ENCODE data around the gene BICRA.

DNA sequence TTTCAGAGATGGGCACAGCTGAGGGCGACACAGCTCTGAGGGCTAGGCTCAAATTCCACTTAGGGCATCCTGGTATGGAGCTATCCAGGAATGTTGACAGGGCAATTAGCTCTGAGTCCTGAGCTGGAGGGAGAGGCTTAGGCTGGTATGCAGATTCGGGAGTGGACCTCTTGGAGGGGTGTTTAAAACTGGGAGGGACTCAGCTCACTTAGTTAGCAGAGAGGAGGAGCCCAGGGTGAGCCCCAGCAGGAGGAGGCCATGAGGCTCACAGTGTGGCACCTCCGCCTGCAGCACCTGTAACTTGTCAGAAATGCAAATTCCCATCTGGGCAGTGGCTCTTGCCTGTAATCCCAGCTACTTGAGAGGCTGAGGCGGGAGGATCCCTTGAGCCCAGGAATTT is 126.2 kb downstream of the BICRA start:
- TF ChIP-seq TAF1 (IDR thresholded peaks at IDR 0.05; ENCODE audit: low read depth, low read length) (0 out of 2 replicates have a peak, but pooled peaks have one; percentile 23), POLR2AphosphoS5 (IDR thresholded peaks at IDR 0.05; ENCODE audit: low read depth, low read length) (no peak), TCF12 (IDR thresholded peaks at IDR 0.05; ENCODE audit: low read depth, low read length) (0 out of 2 replicates have a peak, but pooled peaks have one; percentile 29), KDM1A (IDR thresholded peaks at IDR 0.05; ENCODE audit: borderline replicate concordance, low read length) (no peak), EP300 (IDR thresholded peaks at IDR 0.05; ENCODE audit: borderline replicate concordance in 1 of 2, low read depth in 2 of 2, low read length in 2 of 2) (no peak), CHD1 (IDR thresholded peaks at IDR 0.05; ENCODE audit: low read depth, low read length) (no peak)
- TF ChIP-seq, protein P1, sequence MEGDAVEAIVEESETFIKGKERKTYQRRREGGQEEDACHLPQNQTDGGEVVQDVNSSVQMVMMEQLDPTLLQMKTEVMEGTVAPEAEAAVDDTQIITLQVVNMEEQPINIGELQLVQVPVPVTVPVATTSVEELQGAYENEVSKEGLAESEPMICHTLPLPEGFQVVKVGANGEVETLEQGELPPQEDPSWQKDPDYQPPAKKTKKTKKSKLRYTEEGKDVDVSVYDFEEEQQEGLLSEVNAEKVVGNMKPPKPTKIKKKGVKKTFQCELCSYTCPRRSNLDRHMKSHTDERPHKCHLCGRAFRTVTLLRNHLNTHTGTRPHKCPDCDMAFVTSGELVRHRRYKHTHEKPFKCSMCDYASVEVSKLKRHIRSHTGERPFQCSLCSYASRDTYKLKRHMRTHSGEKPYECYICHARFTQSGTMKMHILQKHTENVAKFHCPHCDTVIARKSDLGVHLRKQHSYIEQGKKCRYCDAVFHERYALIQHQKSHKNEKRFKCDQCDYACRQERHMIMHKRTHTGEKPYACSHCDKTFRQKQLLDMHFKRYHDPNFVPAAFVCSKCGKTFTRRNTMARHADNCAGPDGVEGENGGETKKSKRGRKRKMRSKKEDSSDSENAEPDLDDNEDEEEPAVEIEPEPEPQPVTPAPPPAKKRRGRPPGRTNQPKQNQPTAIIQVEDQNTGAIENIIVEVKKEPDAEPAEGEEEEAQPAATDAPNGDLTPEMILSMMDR (IDR thresholded peaks at IDR 0.05; ENCODE audit: control extremely low read depth in 1 of 3, insufficient read depth in 1 of 3, low read depth in 1 of 3, low read length in 3 of 3) = no peak

Data from H1 (cell line).